Measurements from ENCODE around the gene RNASEH2B. TPM values are rescaled to one million over a fixed set of nuclear protein-coding genes. Genes with fewer than 3 reads are reported as not detected.

RNASEH2B gene, protein sequence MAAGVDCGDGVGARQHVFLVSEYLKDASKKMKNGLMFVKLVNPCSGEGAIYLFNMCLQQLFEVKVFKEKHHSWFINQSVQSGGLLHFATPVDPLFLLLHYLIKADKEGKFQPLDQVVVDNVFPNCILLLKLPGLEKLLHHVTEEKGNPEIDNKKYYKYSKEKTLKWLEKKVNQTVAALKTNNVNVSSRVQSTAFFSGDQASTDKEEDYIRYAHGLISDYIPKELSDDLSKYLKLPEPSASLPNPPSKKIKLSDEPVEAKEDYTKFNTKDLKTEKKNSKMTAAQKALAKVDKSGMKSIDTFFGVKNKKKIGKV
- 6.8 TPM for total RNA-seq

DNA sequence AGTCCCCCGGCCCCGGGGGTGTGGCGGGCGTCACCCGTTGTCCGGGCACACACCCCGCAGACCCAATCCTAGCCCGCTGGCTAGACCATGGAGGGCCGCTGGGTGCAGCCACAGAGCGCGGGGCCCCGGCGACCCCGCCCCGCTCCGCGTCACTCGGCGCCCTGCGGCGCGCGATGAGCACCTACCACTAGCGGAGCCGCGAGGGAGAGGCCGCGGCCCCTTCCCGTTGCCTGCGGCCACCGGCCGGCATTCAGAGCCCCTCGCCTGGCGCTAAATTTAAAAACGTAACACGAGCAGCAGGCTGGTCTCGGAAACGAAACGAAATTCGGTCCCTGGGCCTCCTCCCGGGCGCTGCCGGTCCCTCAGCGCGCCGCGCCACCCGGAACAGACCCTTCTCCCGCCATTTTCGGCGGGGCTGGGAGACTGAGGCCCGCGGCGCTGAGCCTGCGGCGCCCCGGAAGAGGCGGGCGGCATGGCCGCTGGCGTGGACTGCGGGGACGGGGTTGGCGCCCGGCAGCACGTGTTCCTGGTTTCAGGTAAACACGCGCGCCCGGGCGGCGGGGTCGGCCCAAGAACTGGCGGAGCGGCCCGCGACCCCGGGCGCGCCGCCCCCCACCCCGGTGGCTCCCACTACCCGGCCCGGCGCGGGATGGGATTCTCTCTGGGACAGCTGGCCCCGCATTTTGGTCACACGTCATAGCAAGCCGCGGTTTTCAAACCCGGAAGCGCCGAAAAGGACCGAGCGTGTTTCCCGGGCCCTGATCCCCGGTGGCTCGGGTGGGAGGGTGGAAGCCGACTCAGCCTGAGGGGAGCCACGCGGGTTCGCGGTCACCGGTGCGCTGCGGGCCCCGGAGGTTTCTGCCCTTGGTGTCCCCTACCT lies at the start of gene RNASEH2B:
RNASEH2B (plus strand) TSS at position 187 of the 880 bp plus-strand sequence; CDS start at position 473, 286 bp downstream.
- ATAC-seq = peak; percentile 89
- DNase-seq (ENCODE audit: low spot score) = peak; percentile 82

- ATAC-seq = no peak
- DNase-seq (ENCODE audit: low spot score) = no peak
These were observed 45.1 kb upstream of the RNASEH2B start for GRCh38 chr13:50864492-50864891.

GRCh38 chr13:50866817-50867636 lies 42.6 kb upstream of the RNASEH2B start:
- DNase-seq (ENCODE audit: low spot score) (no peak), ATAC-seq (no peak)

- no peak for ATAC-seq
These were observed 42.0 kb upstream of the RNASEH2B start for GRCh38 chr13:50867637-50867945.

DNA sequence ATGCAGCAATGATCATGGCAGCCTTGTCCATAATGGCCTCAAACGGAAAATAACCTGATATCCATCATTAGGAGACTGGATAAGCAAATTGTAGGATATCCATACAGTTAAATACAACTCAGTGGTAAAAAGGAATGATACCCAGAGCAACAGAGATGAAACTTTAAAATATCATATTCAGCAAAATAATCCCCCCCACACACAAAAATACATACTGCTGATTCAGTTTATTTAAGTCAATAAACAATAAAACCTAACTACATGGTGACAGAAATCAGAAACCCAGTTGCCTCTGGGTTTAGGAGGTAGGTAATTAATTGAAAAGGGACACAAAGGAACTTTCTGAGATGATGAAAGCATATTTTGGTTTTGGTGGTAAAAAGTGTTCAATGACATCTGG lies 38.2 kb upstream of the RNASEH2B start:
- ATAC-seq = no peak
- no peak for DNase-seq (ENCODE audit: low spot score)

More at GRCh38 chr13:50867637-50867945, 42.0 kb upstream of the RNASEH2B start:
- no peak for DNase-seq (ENCODE audit: low spot score)

DNA sequence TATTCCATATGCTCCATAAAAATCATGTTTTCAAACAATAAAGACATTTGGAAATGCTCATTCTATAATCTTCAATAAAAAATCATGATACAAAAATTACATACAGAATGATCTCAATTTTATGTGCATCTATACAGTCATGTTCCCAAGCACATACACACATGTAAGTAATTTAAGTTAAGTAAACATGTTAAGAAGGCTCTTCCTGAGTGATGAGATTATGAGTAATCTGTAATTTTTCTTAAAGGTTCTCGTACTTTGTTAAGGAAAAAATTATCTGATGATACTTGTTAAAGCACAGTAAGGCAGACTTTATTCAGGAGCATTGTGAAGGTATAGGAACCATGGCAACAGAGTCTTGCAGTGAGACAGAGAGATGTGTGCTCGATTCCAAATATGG lies 36.1 kb upstream of the RNASEH2B start:
- DNase-seq (ENCODE audit: low spot score) (no peak), ATAC-seq (no peak)

DNA sequence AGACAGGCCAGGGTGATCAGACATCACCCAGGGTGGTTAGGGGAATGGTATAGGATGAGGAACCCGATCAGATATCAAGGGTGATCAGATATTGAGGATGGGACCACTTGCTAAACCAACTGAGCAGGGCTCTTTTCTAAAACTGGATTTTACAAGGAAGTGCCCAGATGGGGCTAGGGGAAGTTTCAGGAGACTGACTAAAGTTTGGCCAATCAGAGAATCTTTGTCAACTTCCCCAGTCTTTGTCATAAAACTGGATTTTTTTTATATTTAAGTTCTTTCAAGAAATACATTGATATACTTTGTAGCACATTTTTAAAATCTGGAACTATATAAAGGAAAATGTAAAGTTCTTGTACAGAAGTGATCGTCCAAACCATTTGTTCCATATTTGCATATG lies 35.6 kb upstream of the RNASEH2B start:
- ATAC-seq (no peak), DNase-seq (ENCODE audit: low spot score) (no peak)

GRCh38 chr13:50882816-50883435 lies 26.7 kb upstream of the RNASEH2B start:
- ATAC-seq = no peak

DNA sequence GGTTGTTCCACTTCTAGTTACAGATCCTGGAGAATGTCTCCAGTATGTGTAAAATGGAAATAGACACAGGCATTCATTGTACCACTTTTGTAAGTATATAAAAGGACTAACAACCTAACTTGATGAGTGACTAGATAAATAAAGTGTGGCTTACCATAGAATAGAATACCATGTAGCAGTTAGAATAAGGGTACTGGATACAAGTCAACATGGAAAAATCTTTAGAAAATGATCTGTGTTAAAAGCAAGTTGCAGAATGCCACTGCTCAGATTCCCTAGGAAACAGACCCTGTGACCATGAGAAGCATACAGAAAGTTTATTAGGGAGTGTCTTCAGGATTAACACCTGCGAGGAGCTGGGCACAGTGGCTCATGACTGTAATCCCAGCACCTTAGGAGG lies 25.9 kb upstream of the RNASEH2B start:
- DNase-seq (ENCODE audit: low spot score) = no peak
- no peak for ATAC-seq

More at GRCh38 chr13:50882816-50883435, 26.7 kb upstream of the RNASEH2B start:
- DNase-seq (ENCODE audit: low spot score) = no peak

DNA sequence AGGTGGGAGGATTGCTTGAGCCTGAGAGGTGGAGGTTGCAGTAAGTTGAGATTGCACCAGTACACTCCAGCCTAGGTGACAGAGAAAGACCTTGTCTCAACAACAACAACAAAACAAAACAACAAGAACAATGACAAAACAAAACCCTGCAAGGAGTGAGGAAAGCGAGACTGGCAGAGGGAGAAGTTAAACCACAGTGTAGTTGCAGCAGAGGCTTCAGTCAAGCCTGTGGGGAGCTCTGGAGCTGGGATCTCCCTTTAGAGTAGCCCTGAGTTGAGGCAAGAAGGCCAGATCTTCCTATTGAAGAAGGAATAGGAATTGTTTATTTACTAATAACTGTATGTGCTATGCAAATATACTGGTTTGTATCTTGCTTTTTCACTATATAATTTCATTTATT lies 25.3 kb upstream of the RNASEH2B start:
- ATAC-seq = no peak
- DNase-seq (ENCODE audit: low spot score) = no peak

GRCh38 chr13:50887151-50887550 lies 22.4 kb upstream of the RNASEH2B start:
- DNase-seq (ENCODE audit: low spot score) (no peak), ATAC-seq (no peak)

- ATAC-seq = no peak
These were observed 21.2 kb upstream of the RNASEH2B start for GRCh38 chr13:50888362-50888761.

GRCh38 chr13:50889317-50889716 lies 20.3 kb upstream of the RNASEH2B start:
- DNase-seq (ENCODE audit: low spot score) = no peak
- ATAC-seq = no peak

More at GRCh38 chr13:50888362-50888761, 21.2 kb upstream of the RNASEH2B start:
- no peak for DNase-seq (ENCODE audit: low spot score)

DNA sequence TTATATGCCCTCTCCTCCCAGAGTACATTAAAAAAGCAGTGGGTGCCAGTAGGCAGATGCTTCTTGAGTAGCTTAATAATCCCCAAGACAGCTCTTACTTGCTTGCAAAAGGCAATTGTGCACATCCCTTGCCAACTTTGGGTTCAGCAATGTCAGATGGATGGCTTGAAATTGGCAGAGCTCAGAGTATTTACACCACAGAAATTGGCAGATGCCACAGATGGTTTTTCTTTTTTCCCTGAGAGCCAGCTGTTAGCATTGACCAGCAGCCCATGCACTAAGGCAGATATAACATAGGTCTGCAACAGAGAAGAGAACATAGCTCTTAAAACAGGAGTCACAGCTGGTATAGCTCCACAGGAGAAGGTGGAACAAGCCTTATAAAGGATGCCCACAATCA lies 18.4 kb upstream of the RNASEH2B start:
- DNase-seq (ENCODE audit: low spot score) = no peak
- no peak for ATAC-seq

GRCh38 chr13:50892210-50892944 lies 17.2 kb upstream of the RNASEH2B start:
- no peak for ATAC-seq
- no peak for DNase-seq (ENCODE audit: low spot score)

GRCh38 chr13:50893211-50893852 lies 16.3 kb upstream of the RNASEH2B start:
- no peak for DNase-seq (ENCODE audit: low spot score)
- no peak for ATAC-seq

DNA sequence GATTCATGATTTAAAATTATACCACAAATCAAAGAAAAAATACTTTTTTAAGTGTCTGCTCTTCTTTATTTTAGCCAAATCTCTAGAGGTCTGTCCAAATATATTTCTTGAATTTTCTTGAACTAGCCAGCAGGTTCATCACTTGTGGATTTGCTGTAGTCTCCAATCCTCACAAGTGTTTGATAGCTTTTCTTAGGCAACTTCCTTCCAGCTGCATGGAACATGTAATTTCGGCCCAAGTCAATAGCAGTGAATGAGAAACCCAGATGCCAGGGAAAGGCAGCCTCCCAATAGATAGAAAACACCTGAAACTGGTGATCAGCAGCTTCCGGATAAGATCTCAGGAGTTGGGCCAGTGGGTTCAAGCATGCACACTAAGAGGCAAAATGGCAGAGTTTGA lies 15.6 kb upstream of the RNASEH2B start:
- no peak for ATAC-seq
- DNase-seq (ENCODE audit: low spot score) = no peak

GRCh38 chr13:50894504-50894903 lies 15.1 kb upstream of the RNASEH2B start:
- DNase-seq (ENCODE audit: low spot score) (no peak), ATAC-seq (no peak)

DNA sequence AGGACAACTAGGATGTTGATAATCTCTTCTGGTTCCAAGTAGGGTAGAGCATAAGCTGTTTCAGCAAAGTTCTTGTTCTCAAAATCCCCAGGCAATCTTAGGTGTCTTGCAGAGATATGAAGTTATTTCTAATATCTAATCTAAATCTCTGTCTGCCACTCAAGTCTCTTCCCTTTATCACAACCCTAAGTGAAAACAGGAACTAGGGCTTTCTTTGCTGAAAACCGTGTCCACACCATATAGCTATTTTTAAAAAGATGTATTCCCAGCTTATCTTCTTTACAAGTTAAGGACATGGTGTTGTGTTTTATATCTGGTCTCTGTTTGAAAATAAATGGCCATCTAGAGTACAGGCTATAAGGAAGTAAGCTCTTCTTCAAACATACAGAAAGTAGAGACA lies 11.3 kb upstream of the RNASEH2B start:
- no peak for ATAC-seq
- no peak for DNase-seq (ENCODE audit: low spot score)

- DNase-seq (ENCODE audit: low spot score) (no peak), ATAC-seq (no peak)
These were observed 7.9 kb upstream of the RNASEH2B start for GRCh38 chr13:50901701-50902100.

All from left lobe of liver (tissue), 2 donors.